Gastroesophageal sphincter (tissue), 3 donors: ENCODE measurements around the gene CYB5R2.
"Not testable (repeated sequence)": the region's sequence is repeated elsewhere in the genome, so short reads cannot be mapped to it uniquely, and the experiment has no call there.

Experiments
- CTCF ChIP-seq, 4 experiments: fragments of 200-600 bp in 2 of 4; fragments of 450-650 bp in 2 of 4; sonication (generic) in 1 of 4; IDR thresholded peaks; one replicate each; pipeline ENCODE4 v1.5.1; 2017 to 2019; ENCODE audit warnings: antibody characterized with exemption in 4 of 4, mild to moderate bottlenecking in 2 of 4, moderate library complexity in 2 of 4
- EP300 ChIP-seq: sonication (generic); formaldehyde crosslinking; IDR thresholded peaks from one replicate; pipeline ENCODE4 v1.6.1; 2017; ENCODE audit warnings: antibody characterized with exemption, mild to moderate bottlenecking
- POLR2A ChIP-seq, 2 donors: fragments of 450-650 bp; IDR thresholded peaks; one replicate each; pipeline ENCODE4 v1.6.1; 2017; ENCODE audit warnings: antibody characterized with exemption in 2 of 2, mild to moderate bottlenecking in 2 of 2, moderate library complexity in 1 of 2

GRCh38 chr11:7663531-7663930 is 9.8 kb downstream of the CYB5R2 start:
- not testable (repeated sequence) for TF ChIP-seq CTCF (IDR thresholded peaks at IDR 0.05); POLR2A (IDR thresholded peaks at IDR 0.05); EP300
